B cell (primary cell): ENCODE measurements around the gene FAM20C. TPM values are rescaled to one million over a fixed set of nuclear protein-coding genes. Genes with fewer than 3 reads are reported as not detected.

Experiments used
- ATAC-seq: fragments of 200-7000 bp; cut with Tn5 transposase; one replicate; pipeline ENCODE4 v1.10.0; 2021; ENCODE audit warnings: low read depth, mild to moderate bottlenecking, moderate number of reproducible peaks, moderate library complexity
- CTCF ChIA-PET: fragments of 350-600 bp; sonication (Branson Sonifier 250); formaldehyde crosslinking; loops from one replicate; lab custom pipeline; 2021; ENCODE audit warnings: antibody characterized with exemption, inconsistent platforms; lab: Charles Lee
- POLR2A ChIA-PET: fragments of 350-600 bp; sonication (Branson Sonifier 250); formaldehyde crosslinking; loops from one replicate; lab custom pipeline; 2021; ENCODE audit warnings: antibody characterized with exemption; lab: Charles Lee
- DNase-seq: peaks from one replicate; pipeline ENCODE4 v3.0.0; 2013
- H2AFZ ChIP-seq: 2 replicates; pipeline ENCODE4 v1.6.1; 2012; ENCODE audit warnings: mild to moderate bottlenecking, low read depth, low read length; ENCODE audit not compliant: insufficient read depth, poor library complexity, severe bottlenecking
- H3K27ac ChIP-seq, 2 donors: 1 replicate in 1 of 2; 2 replicates in 1 of 2; pipeline ENCODE4 v1.5.1; 2012 to 2013; ENCODE audit warnings: low read length in 2 of 2, mild to moderate bottlenecking in 2 of 2, moderate library complexity in 1 of 2
- H3K27me3 ChIP-seq, 4 experiments: fragments of 200-600 bp in 1 of 4; sonication (generic) in 1 of 4; replicated peaks in 1 of 4; 1 replicate in 2 of 4; 2 replicates in 2 of 4; pipeline versions ENCODE4 v1.6.1 to v1.7.0; 2013 to 2016; ENCODE audit warnings: low read length in 3 of 4, mild to moderate bottlenecking in 2 of 4, mixed read lengths in 1 of 4, moderate library complexity in 1 of 4; ENCODE audit not compliant: insufficient read depth in 4 of 4, control insufficient read depth in 3 of 4; ENCODE audit errors: control extremely low read depth in 1 of 4
- H3K36me3 ChIP-seq, 2 experiments: replicated peaks in 1 of 2; 1 replicate in 1 of 2; 2 replicates in 1 of 2; pipeline versions ENCODE4 v1.6.1 to v1.7.1; 2013; ENCODE audit warnings: low read length in 1 of 2; ENCODE audit not compliant: insufficient read depth in 2 of 2, control insufficient read depth in 1 of 2; ENCODE audit errors: control extremely low read depth in 1 of 2, extremely low read depth in 1 of 2
- H3K4me1 ChIP-seq, 2 donors: fragments of 200-600 bp in 1 of 2; sonication (generic) in 1 of 2; 1 replicate in 1 of 2; 2 replicates in 1 of 2; pipeline versions ENCODE4 v1.5.1 to v1.6.1; 2013 to 2017; ENCODE audit warnings: low read length in 2 of 2; ENCODE audit not compliant: control insufficient read depth in 2 of 2, insufficient read depth in 2 of 2
- H3K4me2 ChIP-seq: replicated peaks from 2 replicates; pipeline ENCODE3; 2012; ENCODE audit warnings: mild to moderate bottlenecking, low read depth, low read length; ENCODE audit not compliant: poor library complexity, severe bottlenecking
- H3K4me3 ChIP-seq, 5 experiments: fragments of 200-600 bp in 1 of 5; sonication (generic) in 1 of 5; 1 replicate in 3 of 5; 2 replicates in 2 of 5; pipeline versions ENCODE4 v1.5.1 to v1.7.0; 2011 to 2016; ENCODE audit warnings: low read length in 4 of 5, mild to moderate bottlenecking in 4 of 5, low read depth in 2 of 5, control low read depth in 1 of 5, moderate library complexity in 1 of 5; ENCODE audit not compliant: insufficient read depth in 1 of 5; ENCODE audit errors: control extremely low read depth in 1 of 5, extremely low read depth in 1 of 5
- H3K79me2 ChIP-seq: fragments of 200-600 bp; sonication (generic); one replicate; pipeline ENCODE4 v1.6.0; 2016; ENCODE audit warnings: low read length; ENCODE audit not compliant: control insufficient read depth, insufficient read depth
- H3K9ac ChIP-seq: fragments of 200-600 bp; sonication (generic); 2 replicates; pipeline ENCODE4 v1.6.1; 2017; ENCODE audit warnings: mild to moderate bottlenecking, low read length, moderate library complexity
- H3K9me3 ChIP-seq, 3 donors: one replicate each; pipeline versions ENCODE4 v1.6.1 to v1.7.1; 2013; ENCODE audit warnings: low read length in 2 of 3; ENCODE audit not compliant: control insufficient read depth in 2 of 3, insufficient read depth in 1 of 3; ENCODE audit errors: control extremely low read depth in 1 of 3
- H4K20me1 ChIP-seq: 2 replicates; pipeline ENCODE4 v1.6.0; 2012; ENCODE audit warnings: mild to moderate bottlenecking, low read length; ENCODE audit not compliant: insufficient read depth, control insufficient read depth, poor library complexity, severe bottlenecking
- H3K27ac Mint-ChIP-seq: one replicate; pipeline ENCODE4 v1.8.0; 2021; ENCODE audit warnings: mixed read lengths
- H3K27me3 Mint-ChIP-seq: one replicate; pipeline ENCODE4 v1.8.0; 2021; ENCODE audit warnings: mixed read lengths
- H3K4me1 Mint-ChIP-seq: one replicate; pipeline ENCODE4 v1.8.0; 2021; ENCODE audit warnings: mixed read lengths
- H3K4me3 Mint-ChIP-seq: one replicate; pipeline ENCODE4 v1.8.0; 2021; ENCODE audit warnings: mixed read lengths
- H3K9me3 Mint-ChIP-seq: one replicate; pipeline ENCODE4 v1.8.0; 2022; ENCODE audit warnings: mixed read lengths; ENCODE audit not compliant: insufficient read depth
- CTCF ChIP-seq: fragments of 200-600 bp; IDR thresholded peaks from one replicate; pipeline ENCODE4 v1.8.0; 2022; ENCODE audit warnings: antibody characterized with exemption, mild to moderate bottlenecking
- EZH2 ChIP-seq: IDR thresholded peaks from 2 replicates; pipeline ENCODE4 v1.6.1; 2012; ENCODE audit warnings: borderline replicate concordance, low read depth, mild to moderate bottlenecking, moderate library complexity, low read length; ENCODE audit not compliant: insufficient read depth, poor library complexity, severe bottlenecking
- WGBS: methylation state at CpG from one replicate; pipeline ENCODE4 v1.1.5; 2013; ENCODE audit warnings: missing lambda C conversion rate; ENCODE audit not compliant: insufficient coverage; 5-methylcytosine and 5-hydroxymethylcytosine counted together
- intact Hi-C: fragments of 100-400 bp; cut with micrococcal nuclease; formaldehyde crosslinking; loops from one replicate; pipeline ENCODE4 v1.10.0; 2022
- polyA plus RNA-seq: library from polyadenylated mRNA; depleted of rRNA; stranded (reverse); fragments of >200 nt; gene quantifications from 2 replicates; pipeline ENCODE4 v1.2.3, GENCODE V29; 2012
- total RNA-seq, 2 donors: library from RNA; stranded (reverse); fragments of 120-200 nt in 1 of 2; gene quantifications; 1 replicate in 1 of 2; 2 replicates in 1 of 2; pipeline versions ENCODE4 v1.2.3 to v1.2.4, GENCODE V29; 2013 to 2022

FAM20C gene
- total and polyA plus RNA-seq, 2 donors (not counting 1 experiment from before 2014, with no cell fraction given): 0.54 to 0.81 TPM

- Histone ChIP-seq H3K4me2 (no peak overlapping the region), H3K9ac (no peak overlapping the region), H3K4me1 (no peaks in the 10 kb centered on the region), H3K27ac (no peak overlapping the region), H3K36me3 (no peaks in the 10 kb centered on the region), H3K79me2 (no peaks in the 10 kb centered on the region), H4K20me1 (no peaks in the 10 kb centered on the region), H3K27me3 (no peaks in the 10 kb centered on the region), H2AFZ (no peak overlapping the region), H3K4me3 (no peak overlapping the region), H3K9me3 (peaks cover 0 to 7% (median 0%) of the 10 kb centered on the region in 3 donors)
- WGBS: 92% methylated on average over 8 of the region's 10 CpGs
- no peaks in the 10 kb centered on the region for H3K4me1 Mint-ChIP-seq
- ChIA-PET POLR2A (no interaction called here), CTCF (no interaction called here)
- ATAC-seq (no peak), DNase-seq (no peak)
- no peak for TF ChIP-seq CTCF
- no peak for TF ChIP-seq EZH2
- intact Hi-C loops: no loop called here
- H3K27me3 Mint-ChIP-seq: peaks cover 3% of the 10 kb centered on the region
- no peak overlapping the region for H3K27ac Mint-ChIP-seq
- H3K4me3 Mint-ChIP-seq: no peak overlapping the region
- peaks cover 6% of the 10 kb centered on the region for H3K9me3 Mint-ChIP-seq
Observed at GRCh38 chr7:300048-300447, 107.7 kb downstream of the FAM20C start.

- CTCF ChIA-PET: no interaction called here
Observed at GRCh38 chr7:300546-301290, 108.3 kb downstream of the FAM20C start.

More at GRCh38 chr7:300546-301290, 108.3 kb downstream of the FAM20C start:
- H3K4me3 ChIP-seq: no peak overlapping the region
- no peak overlapping the region for H2AFZ ChIP-seq
- intact Hi-C loops: no loop called here
- no peaks in the 10 kb centered on the region for H3K27me3 ChIP-seq
- no peaks in the 10 kb centered on the region for H3K79me2 ChIP-seq
- H3K27me3 Mint-ChIP-seq: peaks cover 3% of the 10 kb centered on the region
- no peak for ATAC-seq
- no peaks in the 10 kb centered on the region for H3K36me3 ChIP-seq
- H3K9me3 ChIP-seq: peaks cover 0 to 9% (median 0%) of the 10 kb centered on the region in 3 donors
- POLR2A ChIA-PET: no interaction called here
- no peaks in the 10 kb centered on the region for H4K20me1 ChIP-seq
- H3K9ac ChIP-seq: no peak overlapping the region
- no peak overlapping the region for H3K27ac Mint-ChIP-seq
- H3K9me3 Mint-ChIP-seq: peaks cover 6% of the 10 kb centered on the region
- DNase-seq: no peak
- no peaks in the 10 kb centered on the region for H3K4me1 Mint-ChIP-seq
- H3K4me2 ChIP-seq: no peak overlapping the region
- TF ChIP-seq CTCF: no peak
- TF ChIP-seq EZH2: no peak
- no peak overlapping the region for H3K27ac ChIP-seq
- H3K4me1 ChIP-seq: no peaks in the 10 kb centered on the region
- 96% methylated on average over 9 of the region's 13 CpGs for WGBS
- H3K4me3 Mint-ChIP-seq: no peak overlapping the region
